ENCODE measurements around the gene GREM1. TPM values are rescaled to one million over a fixed set of nuclear protein-coding genes. Genes with fewer than 3 reads are reported as not detected.

GREM1 gene
- polyA plus RNA-seq (ENCODE audit: insufficient read length) = 3.3 TPM

DNA sequence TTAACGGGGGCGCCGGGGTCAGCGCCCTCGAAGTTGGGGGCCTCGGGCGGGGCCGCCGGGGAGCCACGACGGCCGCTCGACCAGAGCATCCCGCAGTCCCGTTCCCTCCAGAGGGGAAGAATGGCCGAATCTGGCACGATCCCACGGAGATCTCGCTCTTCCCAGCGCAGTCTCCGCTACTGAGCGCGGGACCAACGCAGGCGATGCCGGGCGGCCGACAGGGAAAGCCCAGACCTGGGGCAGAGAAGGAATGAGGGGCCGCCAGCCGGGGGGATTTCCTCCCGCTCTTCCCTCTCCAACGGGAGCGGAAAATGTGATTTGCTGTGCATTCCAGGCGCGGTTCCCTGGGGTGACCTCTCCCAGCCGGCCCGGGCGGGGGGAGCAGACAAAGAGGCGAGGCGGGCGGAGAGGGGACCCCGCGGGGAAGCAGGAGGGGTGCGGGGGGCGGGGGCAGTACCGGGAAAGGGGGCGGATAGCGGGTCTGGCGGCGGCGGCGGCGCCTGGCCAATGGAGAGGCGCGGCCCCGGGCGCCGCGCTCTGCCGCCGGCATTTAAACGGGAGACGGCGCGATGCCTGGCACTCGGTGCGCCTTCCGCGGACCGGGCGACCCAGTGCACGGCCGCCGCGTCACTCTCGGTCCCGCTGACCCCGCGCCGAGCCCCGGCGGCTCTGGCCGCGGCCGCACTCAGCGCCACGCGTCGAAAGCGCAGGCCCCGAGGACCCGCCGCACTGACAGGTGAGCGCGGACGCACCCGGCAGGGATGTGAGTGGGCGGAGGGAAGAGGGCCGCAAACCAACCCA is at the start of gene GREM1:
GREM1 (plus strand) TSS at position 579 of the 801 bp plus-strand sequence. CDS start 12,687 bp downstream, outside the sequence.
- peak; percentile 30 for DNase-seq

DNA sequence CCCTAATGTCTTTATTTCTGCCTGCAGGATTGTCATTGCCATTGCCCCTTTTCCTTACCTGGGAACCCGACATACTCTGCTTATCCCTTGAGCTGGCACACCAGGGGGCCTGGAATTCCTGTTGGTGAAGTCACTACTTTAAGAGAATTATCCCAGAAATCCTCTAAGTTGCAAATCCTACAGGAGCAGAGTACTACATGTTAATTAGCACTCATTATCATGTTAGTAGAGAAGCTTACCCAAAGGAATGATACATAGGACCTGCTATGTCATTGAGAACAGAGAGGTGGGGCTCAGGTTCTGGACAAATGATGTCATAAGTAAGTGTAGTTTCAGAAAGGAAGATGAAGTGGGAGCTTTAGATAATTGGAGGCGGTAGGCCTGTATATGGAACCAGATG is 48.9 kb upstream of the GREM1 start:
- no peak for DNase-seq

DNA sequence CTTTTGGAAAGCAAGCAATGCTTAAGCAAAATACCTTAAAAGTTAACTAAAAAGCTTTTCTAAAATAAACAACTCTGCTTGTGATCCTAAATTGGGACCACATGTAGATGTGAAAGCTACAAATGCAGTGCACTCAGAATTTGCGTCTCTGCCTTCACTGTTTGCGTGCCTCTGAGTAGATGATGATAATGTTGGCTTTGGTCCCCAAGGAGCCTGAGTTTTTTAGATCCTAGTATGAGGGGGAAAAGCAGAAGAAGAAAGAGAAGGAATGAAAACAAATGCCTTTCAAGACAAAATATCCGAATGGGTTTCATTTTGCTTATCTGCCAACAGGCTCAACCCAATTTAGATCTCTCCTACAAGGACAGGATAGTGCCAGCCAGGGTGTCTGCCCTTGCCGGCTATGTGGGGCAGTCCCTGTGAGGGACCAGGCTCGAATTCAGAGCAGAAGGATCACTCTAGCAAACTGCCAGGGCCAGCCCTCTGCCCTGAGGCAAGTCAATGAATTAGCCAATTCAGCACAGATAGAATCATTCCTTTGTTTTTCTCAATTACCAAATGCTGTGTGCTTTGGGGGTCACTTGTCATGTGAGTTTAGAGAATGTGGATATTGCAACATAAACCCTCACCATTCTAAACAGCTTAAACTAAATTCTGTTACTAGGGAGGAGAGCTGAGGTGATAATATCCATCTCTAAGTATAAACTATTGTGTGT is 47.8 kb upstream of the GREM1 start:
- no peak for DNase-seq

DNA sequence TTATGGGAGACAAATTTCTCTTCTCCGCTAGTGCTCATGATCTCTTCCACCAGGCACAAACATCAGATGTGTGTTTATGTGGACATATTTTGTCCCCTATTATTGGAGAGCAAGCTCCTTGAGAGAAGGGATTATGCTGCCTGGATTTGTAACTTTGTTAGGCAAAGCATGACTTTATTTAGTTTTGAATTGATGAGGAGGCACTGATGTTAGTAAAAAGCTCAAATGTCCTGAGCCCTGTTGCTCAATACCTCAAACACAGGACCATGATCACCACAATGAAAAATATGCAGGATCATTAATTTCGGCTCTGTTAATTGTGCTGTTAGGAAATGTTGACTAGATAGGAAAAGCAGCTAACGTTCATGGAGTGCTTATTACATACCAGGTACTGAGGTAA is 47.2 kb upstream of the GREM1 start:
- DNase-seq = no peak

DNA sequence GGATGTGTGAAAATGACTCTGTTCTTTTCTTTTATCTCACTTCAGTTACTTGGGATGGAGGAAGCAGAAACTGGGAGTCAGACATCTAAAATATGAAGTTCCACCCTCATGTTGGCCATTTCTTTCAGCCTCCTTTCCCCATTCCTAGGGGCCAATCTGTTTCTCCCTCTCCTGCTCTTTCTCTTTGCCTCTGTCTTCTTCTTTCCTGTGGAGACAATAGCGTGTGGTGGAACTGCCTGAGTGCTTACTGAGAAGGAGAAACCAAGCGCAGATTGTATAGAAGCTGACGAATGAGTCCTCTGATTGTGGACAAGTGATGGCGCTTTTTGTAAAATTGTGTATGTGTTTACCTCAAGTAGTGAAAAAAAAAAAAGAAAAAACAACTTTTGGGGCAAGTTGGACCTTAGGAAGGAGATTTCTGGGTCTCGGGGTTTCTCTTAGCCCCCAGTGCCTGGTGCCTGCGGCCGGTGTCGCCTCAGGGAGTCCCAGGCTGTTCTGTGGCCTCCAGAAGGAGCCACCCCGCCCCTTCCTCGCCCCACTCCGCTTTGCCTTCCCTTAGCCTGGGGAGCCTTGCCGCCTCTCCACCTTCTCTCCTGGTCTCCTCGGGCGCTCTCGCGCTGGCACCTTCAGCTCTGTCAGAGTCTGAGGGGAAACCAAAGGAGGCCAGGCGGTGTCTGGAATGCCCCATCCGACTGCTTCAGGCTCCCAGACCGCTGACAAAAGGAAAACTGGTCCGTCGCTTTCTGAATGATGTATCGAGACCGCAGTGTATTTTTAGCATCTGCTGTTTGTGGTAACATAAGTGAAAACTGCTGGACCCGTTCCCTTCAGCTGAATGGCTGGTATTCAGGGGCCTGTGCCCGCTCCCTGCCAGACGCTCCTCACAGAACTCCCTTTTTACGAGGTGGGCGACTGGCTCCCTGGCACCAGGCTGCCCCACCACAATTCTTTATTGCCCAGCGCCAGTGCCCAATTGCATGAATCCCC is 46.2 kb upstream of the GREM1 start:
- DNase-seq = no peak

DNA sequence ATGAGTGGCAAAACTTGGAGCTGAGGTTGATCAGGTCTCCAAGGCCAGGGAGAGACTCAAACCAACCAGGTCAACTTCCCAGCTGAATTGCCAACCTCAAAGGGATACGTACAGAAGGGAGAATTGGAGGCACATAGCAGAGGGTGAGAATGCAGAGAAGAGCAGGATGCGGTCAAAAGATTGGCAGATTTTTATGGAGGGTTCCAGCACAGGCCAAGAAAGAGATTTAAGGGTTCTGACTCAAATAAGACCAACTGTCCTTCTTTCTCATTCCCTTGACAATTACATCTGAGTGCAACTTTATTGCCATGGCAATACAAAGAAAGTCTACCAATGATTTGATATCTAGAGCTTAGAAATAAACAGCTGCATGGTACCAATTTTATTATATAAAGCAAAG is 43.1 kb upstream of the GREM1 start:
- no peak for DNase-seq

DNA sequence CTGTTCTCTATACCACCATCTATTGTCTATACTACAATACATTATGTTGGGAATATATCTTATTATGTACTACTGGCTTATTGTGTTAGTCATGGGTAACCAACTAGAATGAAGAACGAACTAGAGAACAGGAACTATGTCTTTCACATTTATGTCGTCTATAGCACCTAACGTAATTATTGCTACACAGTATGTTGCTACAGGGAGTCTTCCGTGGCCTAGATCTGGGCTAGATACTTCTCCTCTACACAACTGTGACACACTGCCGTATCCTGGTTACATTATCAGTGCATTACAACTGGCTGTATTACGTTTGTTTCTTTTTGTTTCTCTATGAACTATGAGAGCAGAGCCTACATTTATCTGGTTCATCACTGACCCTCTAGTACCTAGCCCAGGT is 42.3 kb upstream of the GREM1 start:
- DNase-seq = no peak

DNA sequence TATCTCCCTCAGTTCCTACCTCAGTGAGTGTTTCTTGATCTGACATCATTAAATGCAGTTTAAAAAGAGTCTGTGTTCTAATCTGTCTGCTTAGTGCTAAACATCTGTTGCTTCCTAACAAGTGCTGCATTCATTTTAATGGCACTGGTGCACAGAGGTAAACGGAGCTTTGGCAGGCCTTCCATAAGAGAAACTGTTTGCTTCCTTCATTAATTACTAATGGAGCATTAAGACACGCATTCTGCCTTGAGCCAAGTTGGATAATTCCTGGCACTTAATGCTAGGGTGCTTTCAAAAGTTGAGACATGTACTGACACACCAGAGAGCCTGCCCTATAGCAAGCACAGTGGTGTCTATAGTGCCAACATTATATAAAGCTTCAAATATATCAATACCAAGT is 41.6 kb upstream of the GREM1 start:
- no peak for DNase-seq

DNA sequence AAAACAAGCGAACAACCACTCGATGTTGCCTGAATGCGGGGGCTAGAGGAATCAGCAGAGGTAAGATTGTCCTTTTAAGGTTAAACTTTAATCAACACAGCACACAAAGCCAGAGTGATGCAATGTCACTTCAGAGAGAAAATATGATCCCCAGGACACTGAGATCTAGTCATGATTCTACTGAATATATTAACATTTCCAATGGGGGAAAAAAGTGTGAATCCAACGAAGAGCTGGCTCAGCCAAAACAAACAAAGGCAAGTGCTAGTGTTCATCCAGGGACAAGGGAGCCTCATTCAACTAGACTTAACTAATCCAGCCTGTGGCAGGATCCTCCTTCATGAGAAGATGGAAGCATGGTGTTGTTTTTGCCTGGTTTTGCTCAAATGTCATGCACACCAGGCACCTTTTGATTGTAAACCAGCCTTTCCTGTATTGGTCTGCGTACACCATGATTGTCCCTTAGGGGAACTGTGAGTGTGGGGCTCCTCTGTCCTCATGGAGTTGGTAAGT is 40.5 kb upstream of the GREM1 start:
- no peak for DNase-seq

DNA sequence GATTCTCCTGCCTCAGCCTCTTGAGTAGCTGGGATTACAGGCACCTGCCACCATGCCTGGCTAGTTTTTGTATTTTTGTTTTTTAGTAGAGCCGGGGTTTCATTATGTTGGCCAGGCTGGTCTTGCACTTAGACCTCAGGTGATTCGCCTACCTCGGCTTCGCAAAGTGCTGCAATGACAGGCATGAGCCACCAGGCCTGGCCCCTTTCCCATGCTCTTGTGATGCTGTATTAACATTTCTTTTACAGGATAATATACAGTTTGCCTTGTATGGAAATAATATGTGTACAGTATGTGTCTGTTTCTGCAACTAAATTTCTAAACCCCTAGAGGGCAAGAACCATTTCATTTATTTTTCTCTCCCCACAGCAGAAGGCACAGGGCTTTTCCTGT is 38.5 kb upstream of the GREM1 start:
- DNase-seq = no peak

DNA sequence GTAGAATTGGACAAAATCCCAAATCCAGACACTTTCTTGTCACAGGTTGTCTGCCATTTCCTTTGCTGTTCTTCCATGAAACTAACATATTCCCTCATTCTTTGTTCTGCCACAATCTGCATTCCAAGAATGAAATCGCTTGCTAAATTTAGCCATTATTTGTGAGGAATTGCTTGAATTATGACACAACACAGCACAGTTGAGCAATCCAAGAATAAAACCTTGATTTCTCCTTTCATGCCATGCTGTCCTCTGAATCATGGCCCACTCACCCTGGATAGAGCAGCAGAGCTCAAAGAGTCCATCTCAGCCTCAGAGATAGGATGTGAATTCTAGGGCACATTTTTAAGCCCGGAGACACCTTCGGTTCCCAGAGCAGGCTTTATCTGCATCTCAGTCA is 35.2 kb upstream of the GREM1 start:
- DNase-seq = no peak

DNA sequence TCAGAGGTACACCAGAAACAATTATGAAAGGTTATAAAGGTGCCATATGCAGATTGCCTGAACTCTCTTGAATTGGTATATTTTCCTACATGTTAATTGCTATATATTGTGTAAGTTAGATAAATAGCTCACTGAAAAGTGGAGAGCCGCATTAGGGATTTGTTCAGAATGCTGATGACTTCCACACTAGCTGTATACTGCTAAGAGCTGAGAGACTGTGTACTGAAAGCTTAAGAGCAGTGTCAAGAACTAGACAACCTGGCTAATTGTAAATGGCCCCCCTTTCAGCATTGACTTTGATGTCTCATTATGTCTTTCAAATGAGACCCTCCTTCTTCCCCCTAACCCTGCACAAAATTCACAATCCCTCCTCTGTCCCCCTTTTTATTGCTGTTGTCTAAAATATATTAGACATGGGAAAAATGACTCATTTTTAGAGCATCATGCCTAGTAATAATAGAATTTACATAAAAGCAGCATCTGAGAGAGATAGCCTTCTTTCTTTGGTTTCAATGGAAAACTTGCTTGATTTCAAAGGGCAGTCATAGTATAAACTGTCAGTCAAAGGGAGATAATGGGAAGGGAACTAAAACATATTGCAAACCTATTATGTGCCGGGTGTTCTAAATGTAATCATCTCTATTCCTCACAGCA is 34.7 kb upstream of the GREM1 start:
- no peak for DNase-seq

DNA sequence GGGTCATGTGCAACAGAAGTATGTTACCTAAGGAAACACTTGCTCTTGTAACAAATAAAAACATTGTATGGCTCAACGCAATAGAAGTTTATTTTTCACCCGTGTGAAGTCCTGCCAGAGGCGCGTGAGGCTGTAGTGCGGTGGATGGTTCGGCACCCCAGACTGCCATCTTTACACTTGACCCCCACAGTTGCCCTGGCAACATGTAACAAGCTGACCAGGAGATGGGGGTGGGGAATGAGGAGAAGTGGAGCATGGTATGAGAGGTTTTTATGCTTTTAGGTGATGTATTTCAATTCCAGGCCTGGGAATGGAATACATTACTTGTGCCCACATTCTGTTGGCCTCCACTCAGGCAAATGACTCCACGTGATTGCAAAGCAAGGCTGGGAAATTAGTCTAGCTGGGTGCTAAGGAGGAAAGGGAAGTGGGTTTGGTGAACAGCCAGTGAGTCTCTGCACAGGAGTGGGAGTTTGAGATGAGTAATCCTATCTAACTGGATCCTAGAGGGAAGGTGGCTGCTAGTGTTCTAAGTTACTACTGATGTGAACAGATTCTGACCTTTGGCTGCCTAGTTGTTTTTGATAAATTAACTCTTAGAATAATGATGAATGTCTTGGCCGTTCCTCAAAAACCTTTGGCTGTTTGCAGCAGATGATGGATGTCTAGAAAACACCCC is 33.8 kb upstream of the GREM1 start:
- DNase-seq = no peak

DNA sequence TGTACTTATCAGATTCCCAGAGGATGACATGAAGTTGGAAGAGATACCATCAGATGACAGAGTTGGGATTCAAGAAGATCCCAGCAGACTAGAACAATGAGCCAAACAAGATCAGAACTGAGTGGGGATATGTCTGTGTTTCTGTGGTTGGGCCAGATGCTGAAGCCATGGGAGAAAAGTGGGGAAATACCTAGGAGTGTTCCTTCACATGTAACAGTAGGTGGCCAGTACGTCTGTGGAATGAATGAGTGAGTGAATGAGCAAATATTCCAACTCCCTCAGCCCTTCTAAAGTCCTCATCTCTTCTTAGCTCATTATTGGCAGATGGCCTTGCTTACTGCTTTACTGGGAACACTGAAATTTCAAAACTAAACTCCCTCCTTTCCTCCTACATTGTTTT is 32.2 kb upstream of the GREM1 start:
- no peak for DNase-seq

DNA sequence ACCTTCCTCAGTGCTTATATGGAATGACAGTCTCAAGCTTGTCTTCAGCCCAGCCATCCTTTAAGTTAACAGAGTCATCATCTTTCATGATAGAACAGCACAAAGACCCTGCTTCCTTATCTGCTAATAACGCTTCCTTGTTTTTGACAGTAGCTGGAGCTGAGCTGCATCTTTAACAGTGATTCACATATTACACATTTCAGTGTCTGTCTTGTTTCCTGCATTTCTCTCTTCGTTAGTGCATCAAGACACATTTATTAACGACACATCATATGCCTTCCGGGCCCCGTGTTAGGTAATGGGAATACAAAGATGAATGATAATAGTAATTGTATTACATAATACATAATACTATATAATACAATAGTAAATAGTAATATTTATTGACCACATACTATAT is 30.2 kb upstream of the GREM1 start:
- DNase-seq = no peak

DNA sequence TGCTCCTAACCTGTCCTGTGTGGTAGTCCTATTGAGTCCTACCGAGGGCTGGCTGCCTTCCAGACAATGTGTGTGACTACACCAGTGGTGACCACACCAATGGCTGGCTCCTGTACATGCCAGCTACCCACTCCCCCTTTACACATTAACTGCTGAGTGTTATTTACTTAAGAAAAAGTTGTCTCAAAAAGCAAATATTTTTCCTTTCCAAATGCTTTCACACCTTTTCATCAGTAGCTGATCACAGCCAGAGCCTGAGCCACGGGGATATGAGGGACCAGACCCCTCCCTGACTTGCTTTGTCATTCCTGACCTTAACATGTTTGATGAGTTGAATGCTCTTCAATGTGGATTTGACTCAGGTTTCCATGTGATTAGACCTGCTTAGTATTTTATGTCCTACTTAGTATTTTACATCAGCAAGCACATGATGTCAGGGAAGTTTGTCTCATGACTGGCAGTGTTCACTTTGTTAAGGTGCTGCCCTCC is 29.6 kb upstream of the GREM1 start:
- no peak for DNase-seq

DNA sequence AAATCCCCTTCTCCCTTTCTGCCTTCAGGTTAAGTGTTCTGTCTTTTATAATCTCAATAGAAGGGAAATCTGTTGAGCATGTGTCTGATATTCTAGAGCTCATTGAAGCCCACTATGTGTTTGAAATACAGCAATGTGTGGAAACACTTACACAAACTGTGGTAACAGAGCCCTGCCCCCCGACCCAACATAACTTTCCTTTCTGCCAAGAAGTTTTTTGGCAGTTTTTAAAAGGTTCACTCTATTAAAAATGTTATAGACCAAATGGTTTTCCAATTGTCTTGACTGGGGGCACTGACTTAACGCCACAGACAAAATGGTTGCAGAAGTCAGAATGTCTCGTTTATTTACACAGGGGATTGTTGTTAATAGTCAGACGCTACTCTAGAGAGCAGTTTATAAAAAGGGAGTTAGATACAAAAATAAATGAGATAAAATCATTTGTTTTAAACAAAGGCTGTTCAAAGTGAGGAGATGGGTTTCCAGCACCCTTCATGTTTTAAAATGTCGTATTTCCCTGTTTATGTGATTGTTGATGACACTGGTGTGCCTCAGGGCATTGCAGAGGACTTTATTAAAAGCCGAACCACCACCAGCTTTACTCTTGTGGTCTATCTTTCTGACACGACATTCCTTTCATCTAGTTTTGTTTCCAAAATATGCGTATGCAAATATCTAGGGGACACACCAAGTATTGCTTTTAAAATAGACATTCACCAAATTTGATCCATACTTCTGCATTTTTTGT is 26.7 kb upstream of the GREM1 start:
- no peak for DNase-seq

DNA sequence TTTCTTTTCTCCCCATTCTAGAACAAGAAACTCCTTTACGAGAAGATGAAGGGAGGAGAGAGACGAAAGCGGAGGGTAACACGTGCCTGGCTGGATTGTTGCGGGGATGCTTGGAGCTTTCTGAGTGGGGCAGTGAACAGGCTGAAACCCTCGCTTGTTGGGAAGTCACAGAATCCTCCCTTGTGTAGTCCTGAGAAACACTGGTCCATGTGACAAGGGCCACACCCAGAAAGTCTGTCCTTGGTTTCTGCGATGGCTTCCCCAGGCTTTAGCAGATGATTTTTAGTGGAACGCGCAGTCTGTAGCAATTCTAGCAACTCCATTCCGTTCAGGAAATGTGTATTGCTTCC is 26.1 kb upstream of the GREM1 start:
- DNase-seq = no peak

DNA sequence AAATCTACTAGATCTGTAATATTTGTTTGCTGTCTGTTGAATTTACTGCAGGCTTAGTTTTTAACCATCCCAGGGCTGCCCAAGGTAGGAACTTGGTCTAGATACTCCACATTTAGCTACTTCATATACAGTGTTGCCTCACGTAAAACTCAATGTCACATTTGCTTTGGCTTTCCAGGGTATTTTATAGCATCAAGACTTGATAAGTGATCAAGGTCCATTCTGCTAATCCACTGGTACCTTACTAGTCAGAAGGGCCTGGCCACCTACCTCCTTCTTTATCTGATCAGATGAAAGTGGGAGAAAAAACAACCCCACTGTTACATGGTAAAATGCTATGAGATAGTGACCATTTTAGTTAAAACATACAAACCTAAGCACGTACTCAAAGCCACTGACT is 25.5 kb upstream of the GREM1 start:
- no peak for DNase-seq

DNA sequence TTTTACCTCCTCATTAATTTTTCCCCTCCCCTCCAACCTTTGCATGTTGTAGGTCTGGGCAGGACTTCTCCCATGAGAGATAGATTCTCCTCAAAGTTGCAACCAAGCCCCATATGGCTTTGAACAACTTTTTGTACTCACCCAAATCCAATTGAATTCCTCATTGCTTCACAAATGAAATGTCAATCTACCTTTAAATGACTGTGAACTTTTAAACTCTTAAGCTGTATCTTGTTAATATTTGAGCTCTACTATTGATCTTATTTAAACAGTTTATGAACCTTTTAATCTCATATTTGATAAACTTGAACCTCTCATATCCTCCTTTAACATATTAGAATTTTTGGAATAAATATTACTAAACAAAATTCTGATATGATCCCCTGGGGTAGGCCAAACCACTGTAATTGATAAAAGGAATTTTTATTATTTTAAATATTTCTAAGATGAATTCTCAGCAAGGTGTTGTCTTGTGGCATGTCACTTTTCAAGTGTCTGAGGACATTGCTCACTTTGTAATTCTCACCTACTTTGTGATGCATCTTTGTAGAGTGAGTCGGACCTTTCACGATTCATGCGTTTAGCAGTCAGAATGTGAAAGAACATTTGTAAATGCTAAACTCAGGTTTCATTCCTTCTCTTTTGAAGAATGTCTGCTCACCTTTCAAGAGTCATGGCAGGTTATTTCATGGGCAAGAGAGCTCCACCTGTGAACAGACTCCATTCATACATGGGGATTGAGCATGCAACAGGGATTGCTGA is 23.4 kb upstream of the GREM1 start:
- DNase-seq = no peak

Data from hindlimb muscle (tissue), 1 donor.